Gastrocnemius medialis (tissue), 4 donors: ENCODE data around the gene LRRC61.

Experiments
- CTCF ChIP-seq, 5 experiments: fragments of 450-650 bp in 3 of 5; fragments of 200-600 bp in 2 of 5; sonication (generic) in 2 of 5; IDR thresholded peaks in 4 of 5; conservative IDR thresholded peaks in 1 of 5; 1 replicate in 4 of 5; 2 replicates in 1 of 5; pipeline ENCODE4 v1.5.1; 2016 to 2019; ENCODE audit warnings: antibody characterized with exemption in 5 of 5, mild to moderate bottlenecking in 3 of 5, moderate library complexity in 3 of 5
- POLR2A ChIP-seq, 2 donors: fragments of 450-650 bp; IDR thresholded peaks; one replicate each; pipeline ENCODE4 v1.6.1; 2017; ENCODE audit warnings: antibody characterized with exemption in 2 of 2, mild to moderate bottlenecking in 2 of 2, moderate library complexity in 2 of 2

- TF ChIP-seq CTCF (IDR thresholded peaks at IDR 0.05 in 4 of 5, conservative IDR thresholded peaks at IDR 0.05 in 1 of 5), result no peak
- TF ChIP-seq POLR2A (IDR thresholded peaks at IDR 0.05), result no peak
Measured at GRCh38 chr7:150311146-150311545, 12.0 kb upstream of the LRRC61 start.
